ENCODE measurements around the gene TMEM253. TPM values are rescaled to one million over a fixed set of nuclear protein-coding genes. Genes with fewer than 3 reads are reported as not detected.

TMEM253 gene
- total and polyA plus RNA-seq, 9 of the 15 experiments (the other 6 are each of a cell fraction or from before 2014, with no cell fraction given) = 0.11 to 0.61 (median 0.26) TPM; not detected in 3

DNA sequence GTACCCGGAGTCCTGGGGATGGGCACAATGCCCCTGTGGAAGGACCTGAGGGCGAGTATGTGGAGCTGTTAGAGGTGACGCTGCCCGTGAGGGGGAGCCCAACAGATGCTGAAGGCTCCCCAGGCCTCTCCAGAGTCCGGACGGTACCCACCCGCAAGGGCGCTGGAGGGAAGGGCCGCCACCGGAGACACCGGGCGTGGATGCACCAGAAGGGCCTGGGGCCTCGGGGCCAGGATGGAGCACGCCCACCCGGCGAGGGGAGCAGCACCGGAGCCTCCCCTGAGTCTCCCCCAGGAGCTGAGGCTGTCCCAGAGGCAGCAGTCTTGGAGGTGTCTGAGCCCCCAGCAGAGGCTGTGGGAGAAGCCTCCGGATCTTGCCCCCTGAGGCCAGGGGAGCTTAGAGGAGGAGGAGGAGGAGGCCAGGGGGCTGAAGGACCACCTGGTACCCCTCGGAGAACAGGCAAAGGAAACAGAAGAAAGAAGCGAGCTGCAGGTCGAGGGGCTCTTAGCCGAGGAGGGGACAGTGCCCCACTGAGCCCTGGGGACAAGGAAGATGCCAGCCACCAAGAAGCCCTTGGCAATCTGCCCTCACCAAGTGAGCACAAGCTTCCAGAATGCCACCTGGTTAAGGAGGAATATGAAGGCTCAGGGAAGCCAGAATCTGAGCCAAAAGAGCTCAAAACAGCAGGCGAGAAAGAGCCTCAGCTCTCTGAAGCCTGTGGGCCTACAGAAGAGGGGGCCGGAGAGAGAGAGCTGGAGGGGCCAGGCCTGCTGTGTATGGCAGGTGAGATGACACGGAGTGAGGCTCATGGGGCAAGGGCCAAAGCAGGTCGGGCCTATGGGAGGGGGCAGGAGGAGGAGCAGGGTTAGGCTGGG is 26.2 kb upstream of the TMEM253 start:
- no peak for TF ChIP-seq ZKSCAN3 (CRISPR knock-in tag; IDR thresholded peaks at IDR 0.05)
- no peak for TF ChIP-seq HMG20B (CRISPR knock-in tag; IDR thresholded peaks at IDR 0.05)
- no peak for TF ChIP-seq ZNF778 (CRISPR knock-in tag; IDR thresholded peaks at IDR 0.05)
- no peak for TF ChIP-seq BACH1 (tag; IDR thresholded peaks at IDR 0.05)
- TF ChIP-seq KAT7 (CRISPR knock-in tag; IDR thresholded peaks at IDR 0.05; ENCODE audit: borderline replicate concordance) = no peak
- no peak for TF ChIP-seq NFYB (IDR thresholded peaks at IDR 0.05; ENCODE audit: extremely low read depth, insufficient read length)
- no peak for TF ChIP-seq MITF (IDR thresholded peaks at IDR 0.05)
- no peak for TF ChIP-seq HDAC6 (IDR thresholded peaks at IDR 0.05; ENCODE audit: low read depth, low read length)
- no TSS peak for BruUV-seq (replicated peaks)
- no peaks in the 10 kb centered on the region for H3K36me3 ChIP-seq (ENCODE audit: control insufficient read depth, insufficient read depth, low read length)
- no peak overlapping the region for H3K27ac ChIP-seq (ENCODE audit: extremely low read depth, low read depth, low read length)
- no peaks in the 10 kb centered on the region for H4K20me1 ChIP-seq (replicated peaks; ENCODE audit: control insufficient read depth, insufficient read depth, low read length)
- H3K9me1 ChIP-seq (ENCODE audit: control insufficient read depth, insufficient read depth, low read length) = no peaks in the 10 kb centered on the region
- CTCF ChIA-PET (ENCODE audit: low intra/inter-chr PET ratio) = no interaction called here
- H3K9ac ChIP-seq (ENCODE audit: insufficient read depth in 1 of 2, low read depth in 2 of 2, low read length in 2 of 2) = no peak overlapping the region; a peak in 1 of 4 replicates
- H3K4me1 ChIP-seq (replicated peaks in 1 of 2; ENCODE audit: control insufficient read depth in 2 of 2, insufficient read depth in 2 of 2, low read length in 2 of 2) = peaks cover 0 to 30% of the 10 kb centered on the region in 2 experiments; a peak in 3 of 5 replicates
- no peak overlapping the region for H2AFZ ChIP-seq (ENCODE audit: low read depth, low read length)
- ATAC-seq (no peak), FAIRE-seq (no peak), DNase-seq (ENCODE audit: extremely low read depth in 1 of 4, low spot score in 3 of 4) (no peak)
- no peaks in the 10 kb centered on the region for H3K9me3 ChIP-seq (replicated peaks; ENCODE audit: control insufficient read depth, insufficient read depth, low read depth, low read length)
- intact Hi-C loops (cut with micrococcal nuclease) = no loop called here
- POLR2A ChIA-PET = interaction anchor here (0.9 to 1.3 kb wide), 2 partner anchors 9 to 12 kb away, joined by 3 to 4 read pairs; no protein-coding TSS in a partner anchor
- no peaks in the 10 kb centered on the region; the same call in 2 of the 3 replicates for H3K79me2 ChIP-seq (ENCODE audit: control insufficient read depth, insufficient read depth, low read length)
- no peak overlapping the region for H3K4me2 ChIP-seq (ENCODE audit: insufficient read depth, low read length)
- in situ Hi-C loops (cut with MboI) = no loop called here
- 79% methylated on average over 7 of the region's 26 CpGs for WGBS (ENCODE audit: insufficient coverage, low coverage, missing lambda C conversion rate)
- H3K27me3 ChIP-seq (ENCODE audit: control insufficient read depth in 2 of 2, insufficient read depth in 2 of 2, low read length in 2 of 2) = no peaks in the 10 kb centered on the region
- H3K4me3 ChIP-seq = no peak overlapping the region

Data from K562 (cell line).